SJCRH30 (cell line): ENCODE data around the gene CPNE1. TPM values are rescaled to one million over a fixed set of nuclear protein-coding genes. Genes with fewer than 3 reads are reported as not detected.
A peak's percentile ranks its signal among the peaks of the same experiment; 100 is the strongest.
"Not testable (repeated sequence)": the region's sequence is repeated elsewhere in the genome, so short reads cannot be mapped to it uniquely, and the experiment has no call there.

Source experiments
- DNase-seq, 2 experiments: peaks; one replicate each; pipeline ENCODE4 v3.0.0-alpha.2; 2015 to 2020
- H3K27ac ChIP-seq: fragments of 250-450 bp; sonication (Bioruptor Pico); 2 replicates; pipeline ENCODE4 v1.5.1; 2020; ENCODE audit warnings: mild to moderate bottlenecking, moderate library complexity
- H3K27me3 ChIP-seq: fragments of 250-450 bp; sonication (Bioruptor Pico); 2 replicates; pipeline ENCODE4 v1.5.1; 2020; ENCODE audit warnings: mild to moderate bottlenecking, moderate library complexity
- H3K36me3 ChIP-seq: fragments of 250-450 bp; sonication (Bioruptor Pico); 2 replicates; pipeline ENCODE4 v1.5.1; 2020; ENCODE audit warnings: mild to moderate bottlenecking, moderate library complexity
- H3K4me1 ChIP-seq: fragments of 250-450 bp; sonication (Bioruptor Pico); 2 replicates; pipeline ENCODE4 v1.5.1; 2020; ENCODE audit warnings: mild to moderate bottlenecking, moderate library complexity
- H3K4me3 ChIP-seq: fragments of 250-450 bp; sonication (Bioruptor Pico); 2 replicates; pipeline ENCODE4 v1.5.1; 2020; ENCODE audit warnings: mild to moderate bottlenecking, moderate library complexity
- H3K9me3 ChIP-seq: fragments of 250-450 bp; sonication (Bioruptor Pico); replicated peaks from 2 replicates; pipeline ENCODE4 v1.5.1; 2020; ENCODE audit warnings: mild to moderate bottlenecking, moderate library complexity
- total RNA-seq: library from RNA; depleted of rRNA; stranded (reverse); fragments of >200 nt; shearing (Covaris generic); gene quantifications from 2 replicates; pipeline ENCODE4 v1.2.3, GENCODE V29; 2014; rRNA removed

The CPNE1 gene
- 276 and 297 TPM in 2 replicates for total RNA-seq

DNA sequence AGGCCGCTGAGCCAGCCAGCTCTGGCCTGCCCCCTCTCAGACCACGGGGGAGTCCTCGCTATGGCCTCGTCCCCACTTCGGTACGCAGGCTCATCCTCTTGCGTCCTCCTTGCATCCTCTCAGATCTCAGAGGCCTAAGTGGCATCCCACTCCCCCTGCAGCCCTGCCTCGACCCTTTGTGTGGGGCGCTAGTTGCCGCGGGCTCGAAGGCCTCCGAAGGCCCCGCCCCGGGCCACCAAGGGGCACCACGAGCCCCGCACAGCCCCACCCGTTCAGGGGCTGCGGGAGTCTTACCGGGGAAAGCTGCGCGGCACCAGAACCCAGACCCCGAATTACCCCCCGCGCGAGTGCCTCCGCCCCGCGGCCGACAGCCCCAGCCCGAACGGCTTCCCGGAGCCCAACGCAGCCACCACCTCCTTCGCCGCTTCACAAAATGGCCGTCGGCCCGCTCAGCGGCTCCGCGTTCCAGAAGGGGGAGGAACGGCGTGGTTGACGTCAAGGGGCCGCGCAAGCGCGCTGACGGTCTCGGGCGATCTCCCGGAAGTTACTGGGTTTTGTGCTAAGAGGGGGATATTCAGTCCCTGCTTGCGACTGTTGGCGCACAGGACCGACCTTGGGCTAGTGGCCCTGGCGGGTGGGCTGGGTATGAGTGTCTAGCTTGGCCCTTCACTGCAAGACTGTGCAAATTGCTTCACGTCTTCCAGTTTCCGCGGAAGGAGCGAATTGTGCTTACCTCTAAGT lies at the start of gene CPNE1, which contains the start of gene RBM12:
Gene CPNE1 (minus strand): TSS at position 435 of the 741 bp plus-strand sequence. CDS start 31,977 bp downstream, outside the sequence.
Gene RBM12 (minus strand): TSS at position 435 of the 741 bp plus-strand sequence. CDS start 9,578 bp downstream, outside the sequence.
- peak; percentile 98 to 99 for DNase-seq
- Histone ChIP-seq H3K36me3 (0 out of 2 replicates have a peak, but pooled peaks cover 4% of the 10 kb centered on the region), H3K4me3 (peak within 1 kb of the TSS; percentile 90), H3K27me3 (no peaks in the 10 kb centered on the region), H3K9me3 (peaks cover 2% of the 10 kb centered on the region; the same call in 1 of the 2 replicates), H3K4me1 (peaks cover 21% of the 10 kb centered on the region), H3K27ac (peak within 1 kb of the TSS; percentile 87)

DNA sequence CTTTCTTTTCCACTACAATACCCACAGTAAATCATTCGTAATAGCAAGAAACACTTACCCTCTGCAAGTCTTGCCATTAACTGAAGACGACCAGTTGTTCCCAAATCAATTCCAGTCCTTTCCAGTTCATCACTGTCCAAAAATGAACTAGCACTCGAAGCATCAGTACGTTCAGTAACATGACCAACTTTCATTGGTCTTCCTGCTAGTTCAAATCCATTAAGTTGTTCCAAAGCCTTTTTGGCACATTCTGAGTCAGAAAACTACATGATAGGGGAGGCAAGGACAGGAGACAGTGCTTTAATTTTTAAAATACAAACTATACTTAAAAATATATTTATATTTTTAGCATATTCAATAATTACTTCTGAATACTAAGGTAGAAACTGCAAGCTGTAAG lies 49.4 kb upstream of the CPNE1 start:
- Histone ChIP-seq H3K27ac (no peak overlapping the region), H3K9me3 (no peaks in the 10 kb centered on the region), H3K4me3 (no peak overlapping the region), H3K36me3 (peaks cover 96% of the 10 kb centered on the region), H3K4me1 (no peaks in the 10 kb centered on the region; the same call in 1 of the 2 replicates), H3K27me3 (no peaks in the 10 kb centered on the region)
- DNase-seq = no peak

DNA sequence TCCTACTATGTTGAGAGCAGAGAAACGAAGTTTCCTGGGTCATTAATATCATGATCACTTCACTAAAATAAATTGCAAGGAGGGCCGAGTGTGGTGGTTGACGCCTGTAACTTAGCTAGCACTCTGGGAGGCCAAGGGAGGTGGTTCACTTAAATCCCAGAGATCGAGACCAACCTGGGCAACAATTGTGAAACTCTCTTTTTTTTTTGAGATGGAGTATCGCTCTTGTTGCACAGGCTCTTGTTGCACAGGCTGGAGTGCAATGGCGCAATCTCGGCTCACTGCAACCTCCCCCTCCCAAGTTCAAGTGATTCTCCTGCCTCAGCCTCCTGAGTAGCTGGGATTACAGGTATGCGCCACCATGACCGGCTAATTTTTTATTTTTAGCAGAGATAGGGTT lies 48.4 kb upstream of the CPNE1 start:
- not testable (repeated sequence) for H3K27me3 ChIP-seq, H3K9me3 ChIP-seq, H3K27ac ChIP-seq, H3K4me1 ChIP-seq, DNase-seq, H3K4me3 ChIP-seq
- peaks cover 97% of the 10 kb centered on the region for H3K36me3 ChIP-seq

DNA sequence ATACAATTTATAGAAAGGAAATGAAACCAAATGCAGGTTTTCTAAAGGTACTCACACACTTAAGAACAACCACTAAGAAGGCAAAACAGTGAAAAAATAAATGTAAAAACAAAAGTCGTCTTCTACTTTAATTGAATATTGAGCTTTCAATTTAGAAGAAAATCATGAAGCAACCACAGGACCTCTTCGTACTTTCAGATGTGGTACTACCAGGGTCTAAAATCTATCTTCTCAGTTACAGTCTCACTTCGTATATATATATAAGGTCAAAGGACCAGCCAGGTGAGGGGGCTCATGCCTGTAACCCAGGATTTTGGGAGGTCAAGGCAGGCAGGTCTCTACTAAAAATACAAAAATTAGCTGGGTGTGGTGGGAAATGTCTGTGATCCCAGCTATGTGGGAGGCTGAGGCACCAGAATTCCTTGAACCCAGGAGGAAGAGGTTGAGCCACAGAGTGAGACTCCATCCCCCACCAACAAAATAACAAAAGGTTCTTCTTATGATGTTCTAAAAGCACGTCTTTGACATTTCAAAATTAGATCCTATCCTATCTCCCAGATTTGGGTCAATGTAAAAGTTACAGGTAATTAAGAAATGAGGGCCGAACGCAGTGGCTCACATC lies 47.0 kb upstream of the CPNE1 start:
- no peak for DNase-seq
- no peak overlapping the region for H3K27ac ChIP-seq
- no peaks in the 10 kb centered on the region for H3K27me3 ChIP-seq
- H3K36me3 ChIP-seq = peaks cover 96% of the 10 kb centered on the region
- no peak overlapping the region for H3K4me3 ChIP-seq
- H3K4me1 ChIP-seq = no peaks in the 10 kb centered on the region; the same call in 1 of the 2 replicates
- H3K9me3 ChIP-seq = no peaks in the 10 kb centered on the region

- Histone ChIP-seq H3K27ac (no peak overlapping the region), H3K4me1 (no peaks in the 10 kb centered on the region; the same call in 1 of the 2 replicates), H3K36me3 (peaks cover 96% of the 10 kb centered on the region), H3K9me3 (no peaks in the 10 kb centered on the region), H3K27me3 (no peaks in the 10 kb centered on the region), H3K4me3 (no peak overlapping the region)
- no peak for DNase-seq
Observed at GRCh38 chr20:35710884-35711587, 46.3 kb upstream of the CPNE1 start.

DNA sequence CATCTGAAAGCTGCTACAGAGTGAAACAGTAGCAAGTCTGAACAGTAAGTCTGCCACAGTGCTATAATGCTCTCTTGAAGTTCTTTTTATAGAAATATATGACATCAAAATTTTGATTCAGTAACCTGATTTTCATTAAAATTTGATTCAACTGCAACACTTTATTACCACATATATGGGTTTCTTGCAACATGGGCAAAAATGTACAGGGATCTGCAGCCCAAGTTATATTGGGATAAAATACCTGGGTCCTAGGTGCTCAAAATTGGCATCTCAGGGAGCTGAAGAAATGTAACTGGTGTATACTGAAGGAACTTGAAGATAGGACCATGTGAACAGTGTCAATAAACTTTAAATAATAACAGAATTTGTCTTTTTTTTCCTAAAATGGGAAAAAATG lies 45.3 kb upstream of the CPNE1 start:
- Histone ChIP-seq H3K36me3 (peaks cover 96% of the 10 kb centered on the region), H3K9me3 (no peaks in the 10 kb centered on the region), H3K27ac (no peak overlapping the region), H3K4me1 (no peaks in the 10 kb centered on the region; the same call in 1 of the 2 replicates), H3K4me3 (no peak overlapping the region), H3K27me3 (no peaks in the 10 kb centered on the region)
- DNase-seq = no peak

- no peaks in the 10 kb centered on the region for H3K9me3 ChIP-seq
- H3K36me3 ChIP-seq = peaks cover 96% of the 10 kb centered on the region
- no peaks in the 10 kb centered on the region; the same call in 1 of the 2 replicates for H3K4me1 ChIP-seq
- H3K27ac ChIP-seq = no peak overlapping the region
- no peaks in the 10 kb centered on the region for H3K27me3 ChIP-seq
- no peak for DNase-seq
- no peak overlapping the region for H3K4me3 ChIP-seq
Observed at GRCh38 chr20:35709259-35709658, 44.6 kb upstream of the CPNE1 start.

- peaks cover 97% of the 10 kb centered on the region for H3K36me3 ChIP-seq
- no peaks in the 10 kb centered on the region for H3K27me3 ChIP-seq
- H3K4me1 ChIP-seq = no peaks in the 10 kb centered on the region; the same call in 1 of the 2 replicates
- DNase-seq = no peak
- no peak overlapping the region for H3K27ac ChIP-seq
- H3K4me3 ChIP-seq = no peak overlapping the region
- no peaks in the 10 kb centered on the region for H3K9me3 ChIP-seq
Observed at GRCh38 chr20:35708502-35708901, 43.8 kb upstream of the CPNE1 start.

- DNase-seq, H3K27ac ChIP-seq, H3K27me3 ChIP-seq, H3K9me3 ChIP-seq, H3K4me3 ChIP-seq, H3K4me1 ChIP-seq: not testable (repeated sequence)
- H3K36me3 ChIP-seq = peaks cover 99% of the 10 kb centered on the region
Observed at GRCh38 chr20:35706591-35707529, 42.2 kb upstream of the CPNE1 start.

- H3K4me1 ChIP-seq, H3K4me3 ChIP-seq, H3K27me3 ChIP-seq, H3K9me3 ChIP-seq, DNase-seq, H3K27ac ChIP-seq: not testable (repeated sequence)
- H3K36me3 ChIP-seq = peaks cover 99% of the 10 kb centered on the region
Observed at GRCh38 chr20:35705894-35706293, 41.2 kb upstream of the CPNE1 start.

DNA sequence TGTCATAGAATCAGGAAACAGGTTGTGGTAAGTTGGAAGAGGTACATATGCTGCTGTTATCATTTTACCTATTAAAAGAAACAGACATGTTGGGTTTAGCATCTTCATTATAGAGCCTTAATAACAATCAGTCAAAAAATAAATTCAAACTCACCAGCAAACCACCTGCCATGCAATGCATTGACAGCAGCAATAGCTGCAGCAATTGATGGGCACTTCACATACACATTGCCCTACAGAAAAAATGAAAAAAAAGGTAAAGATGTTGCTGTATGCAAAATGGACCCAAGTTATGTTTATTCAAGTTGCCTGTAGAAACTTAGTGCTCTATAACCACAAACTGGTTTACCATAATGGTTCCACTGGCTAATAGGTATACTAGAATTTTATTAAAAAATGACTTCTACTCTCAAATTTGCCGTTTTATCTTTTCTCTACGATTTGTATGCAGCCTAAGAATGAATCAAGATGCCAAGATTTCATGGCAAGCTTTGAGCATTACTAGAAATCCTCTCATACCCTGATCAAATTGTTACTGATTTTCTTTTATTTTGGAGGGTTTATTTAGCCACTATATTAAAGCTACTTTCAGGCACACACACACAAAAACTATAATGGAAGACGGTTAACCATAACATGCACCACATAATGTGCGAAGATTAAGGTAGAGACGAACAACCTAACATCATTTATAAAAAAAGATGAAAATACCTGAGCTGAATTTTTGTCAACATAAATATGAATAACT lies 40.0 kb upstream of the CPNE1 start:
- no peak overlapping the region for H3K27ac ChIP-seq
- H3K4me3 ChIP-seq = no peak overlapping the region
- no peaks in the 10 kb centered on the region for H3K9me3 ChIP-seq
- peaks cover 9% of the 10 kb centered on the region; the same call in 1 of the 2 replicates for H3K4me1 ChIP-seq
- H3K27me3 ChIP-seq = no peaks in the 10 kb centered on the region
- no peak for DNase-seq
- peaks cover 91% of the 10 kb centered on the region for H3K36me3 ChIP-seq

DNA sequence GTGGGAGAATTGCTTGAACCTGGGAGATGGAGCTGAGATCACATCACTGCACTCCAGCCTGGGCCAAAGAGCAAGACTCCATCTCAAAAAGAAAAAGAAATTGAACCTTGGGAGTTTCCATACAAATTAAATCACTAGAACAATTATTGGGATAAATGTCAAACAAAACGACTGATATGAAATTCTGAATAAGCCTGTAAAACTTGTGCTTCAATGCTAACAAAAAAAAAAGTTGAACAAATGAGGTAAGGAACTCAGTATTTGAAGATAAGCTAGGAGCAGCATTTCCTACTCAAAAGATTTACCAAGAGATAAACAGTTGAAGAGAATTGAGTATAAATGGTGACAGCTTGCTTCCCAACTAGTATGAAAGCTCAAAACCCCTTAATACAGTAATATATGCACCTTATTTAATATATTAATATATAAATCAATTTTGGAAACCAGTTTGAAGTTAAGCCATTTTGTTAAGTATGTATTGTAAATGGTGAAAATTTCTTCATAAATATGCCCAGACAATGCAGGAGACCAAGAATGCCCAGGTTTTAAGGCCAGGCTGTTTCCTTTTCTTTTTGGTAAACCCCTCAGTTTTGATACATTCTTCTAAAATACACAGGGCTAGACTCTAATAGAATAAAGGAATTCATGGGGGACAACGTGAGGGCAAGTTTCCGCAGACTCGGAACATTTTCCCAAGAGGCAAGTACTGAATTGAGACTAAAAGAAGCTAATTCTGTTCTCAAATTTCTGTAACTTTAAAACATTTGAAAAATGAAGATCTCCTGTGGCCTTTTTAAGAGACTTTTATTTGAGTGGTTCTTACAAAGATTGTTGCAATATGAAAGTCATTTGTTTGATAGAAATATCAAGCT lies 38.4 kb upstream of the CPNE1 start:
- DNase-seq = no peak
- Histone ChIP-seq H3K27me3 (no peaks in the 10 kb centered on the region), H3K9me3 (no peaks in the 10 kb centered on the region), H3K4me3 (no peak overlapping the region), H3K4me1 (peaks cover 10% of the 10 kb centered on the region), H3K36me3 (peaks cover 75% of the 10 kb centered on the region), H3K27ac (no peak overlapping the region)
